ENCODE measurements around the gene OOSP3.

DNA sequence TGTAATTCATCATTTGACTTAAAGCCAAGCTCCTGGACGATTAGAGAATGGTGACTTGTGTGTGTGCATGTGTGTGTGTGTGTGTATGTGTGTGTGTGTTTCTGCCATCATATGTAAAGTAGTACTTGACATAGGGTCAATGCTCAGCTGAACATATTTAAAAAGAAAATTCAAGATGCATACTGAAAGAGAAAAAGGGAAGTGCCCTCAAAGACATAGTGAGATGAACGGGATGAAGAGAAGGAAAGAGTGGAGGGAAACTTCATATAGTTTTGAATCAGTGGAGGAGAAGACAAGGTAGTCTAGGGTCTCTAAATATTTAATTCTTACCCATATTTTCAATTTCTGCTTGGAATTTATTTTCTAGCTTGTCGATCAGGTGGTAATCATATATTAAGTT lies 16.3 kb upstream of the OOSP3 start:
- TF ChIP-seq, protein P1, sequence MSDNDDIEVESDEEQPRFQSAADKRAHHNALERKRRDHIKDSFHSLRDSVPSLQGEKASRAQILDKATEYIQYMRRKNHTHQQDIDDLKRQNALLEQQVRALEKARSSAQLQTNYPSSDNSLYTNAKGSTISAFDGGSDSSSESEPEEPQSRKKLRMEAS (CRISPR knock-in tag; IDR thresholded peaks at IDR 0.05) = no peak
- TF ChIP-seq FOXJ3 (CRISPR knock-in tag; IDR thresholded peaks at IDR 0.05; ENCODE audit: borderline replicate concordance) (no peak), KAT7 (CRISPR knock-in tag; IDR thresholded peaks at IDR 0.05; ENCODE audit: borderline replicate concordance) (no peak)
- TF ChIP-seq, protein P2, sequence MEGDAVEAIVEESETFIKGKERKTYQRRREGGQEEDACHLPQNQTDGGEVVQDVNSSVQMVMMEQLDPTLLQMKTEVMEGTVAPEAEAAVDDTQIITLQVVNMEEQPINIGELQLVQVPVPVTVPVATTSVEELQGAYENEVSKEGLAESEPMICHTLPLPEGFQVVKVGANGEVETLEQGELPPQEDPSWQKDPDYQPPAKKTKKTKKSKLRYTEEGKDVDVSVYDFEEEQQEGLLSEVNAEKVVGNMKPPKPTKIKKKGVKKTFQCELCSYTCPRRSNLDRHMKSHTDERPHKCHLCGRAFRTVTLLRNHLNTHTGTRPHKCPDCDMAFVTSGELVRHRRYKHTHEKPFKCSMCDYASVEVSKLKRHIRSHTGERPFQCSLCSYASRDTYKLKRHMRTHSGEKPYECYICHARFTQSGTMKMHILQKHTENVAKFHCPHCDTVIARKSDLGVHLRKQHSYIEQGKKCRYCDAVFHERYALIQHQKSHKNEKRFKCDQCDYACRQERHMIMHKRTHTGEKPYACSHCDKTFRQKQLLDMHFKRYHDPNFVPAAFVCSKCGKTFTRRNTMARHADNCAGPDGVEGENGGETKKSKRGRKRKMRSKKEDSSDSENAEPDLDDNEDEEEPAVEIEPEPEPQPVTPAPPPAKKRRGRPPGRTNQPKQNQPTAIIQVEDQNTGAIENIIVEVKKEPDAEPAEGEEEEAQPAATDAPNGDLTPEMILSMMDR (IDR thresholded peaks at IDR 0.05) = no peak
- TF ChIP-seq, protein P3, sequence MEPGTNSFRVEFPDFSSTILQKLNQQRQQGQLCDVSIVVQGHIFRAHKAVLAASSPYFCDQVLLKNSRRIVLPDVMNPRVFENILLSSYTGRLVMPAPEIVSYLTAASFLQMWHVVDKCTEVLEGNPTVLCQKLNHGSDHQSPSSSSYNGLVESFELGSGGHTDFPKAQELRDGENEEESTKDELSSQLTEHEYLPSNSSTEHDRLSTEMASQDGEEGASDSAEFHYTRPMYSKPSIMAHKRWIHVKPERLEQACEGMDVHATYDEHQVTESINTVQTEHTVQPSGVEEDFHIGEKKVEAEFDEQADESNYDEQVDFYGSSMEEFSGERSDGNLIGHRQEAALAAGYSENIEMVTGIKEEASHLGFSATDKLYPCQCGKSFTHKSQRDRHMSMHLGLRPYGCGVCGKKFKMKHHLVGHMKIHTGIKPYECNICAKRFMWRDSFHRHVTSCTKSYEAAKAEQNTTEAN (CRISPR knock-in tag; IDR thresholded peaks at IDR 0.05) = no peak
